RCC 7860 (cell line): Measurements from ENCODE around the gene GK.
A peak's percentile ranks its signal among the peaks of the same experiment; 100 is the strongest.
"Not testable (repeated sequence)": the region's sequence is repeated elsewhere in the genome, so short reads cannot be mapped to it uniquely, and the experiment has no call there.

Experiments used
- DNase-seq: peaks from one replicate; pipeline ENCODE4 v3.0.0-alpha.2; 2015; ENCODE audit warnings: low spot score
- FAIRE-seq: peaks from 2 replicates; lab custom pipeline; 2012; peaks lifted over from hg19 to GRCh38; lab: Jason Lieb, UNC

Gene GK

GRCh38 chrX:30693999-30694650, 40.9 kb downstream of the GK start:
- FAIRE-seq = no peak
- DNase-seq = no peak

- DNase-seq (peak; percentile 3), FAIRE-seq (no peak)
These were observed 49.5 kb downstream of the GK start for GRCh38 chrX:30702736-30703135.

- FAIRE-seq = no peak
These were observed 53.1 kb downstream of the GK start for GRCh38 chrX:30706216-30706775.

GRCh38 chrX:30712214-30712613, 59.0 kb downstream of the GK start:
- no peak for DNase-seq
- FAIRE-seq = no peak

More at GRCh38 chrX:30706216-30706775, 53.1 kb downstream of the GK start:
- DNase-seq = no peak

- no peak for DNase-seq
- no peak for FAIRE-seq
These were observed 59.9 kb downstream of the GK start for GRCh38 chrX:30713061-30713525.

- FAIRE-seq = no peak
- DNase-seq = no peak
These were observed 60.9 kb downstream of the GK start for GRCh38 chrX:30714138-30714537.

GRCh38 chrX:30715976-30716375, 62.8 kb downstream of the GK start:
- FAIRE-seq = no peak
- no peak for DNase-seq

- DNase-seq (no peak), FAIRE-seq (no peak)
These were observed 80.8 kb downstream of the GK start for GRCh38 chrX:30733852-30734660.

GRCh38 chrX:30734782-30735181, 81.6 kb downstream of the GK start:
- DNase-seq (no peak), FAIRE-seq (no peak)

GRCh38 chrX:30735839-30736238, 82.6 kb downstream of the GK start:
- FAIRE-seq (peak; percentile 49), DNase-seq (peak; percentile 15)

GRCh38 chrX:30741545-30741944, 88.3 kb downstream of the GK start:
- DNase-seq = no peak

GRCh38 chrX:30748342-30748960, 95.2 kb downstream of the GK start:
- FAIRE-seq = no peak
- no peak for DNase-seq

More at GRCh38 chrX:30741545-30741944, 88.3 kb downstream of the GK start:
- no peak for FAIRE-seq

- DNase-seq (no peak), FAIRE-seq (peak; percentile 43)
These were observed 98.3 kb downstream of the GK start for GRCh38 chrX:30751497-30751896.

- FAIRE-seq = no peak
- DNase-seq = no peak
These were observed 109.5 kb downstream of the GK start for GRCh38 chrX:30762755-30763154.

GRCh38 chrX:30773764-30774163, 120.5 kb downstream of the GK start:
- FAIRE-seq, DNase-seq: not testable (repeated sequence)

GRCh38 chrX:30777575-30777974, 124.4 kb downstream of the GK start:
- DNase-seq (no peak), FAIRE-seq (no peak)

- DNase-seq = no peak
- FAIRE-seq = no peak
These were observed 126.3 kb downstream of the GK start for GRCh38 chrX:30779453-30780030.
